H9 (cell line): Measurements from ENCODE around the gene COL5A3. TPM values are rescaled to one million over a fixed set of nuclear protein-coding genes. Genes with fewer than 3 reads are reported as not detected.

ENCODE experiments used
- DNase-seq: peaks from one replicate; pipeline ENCODE4 v3.0.0-alpha.2; 2017
- H2AFZ ChIP-seq: one replicate; pipeline ENCODE4 v1.6.1; 2013; ENCODE audit warnings: mild to moderate bottlenecking, low read length, control low read depth, moderate library complexity
- H2AK5ac ChIP-seq: 2 replicates; pipeline ENCODE4 v1.6.1; 2013; ENCODE audit warnings: low read length, control low read depth, mixed read lengths; ENCODE audit not compliant: insufficient read length
- H2BK120ac ChIP-seq: one replicate; pipeline ENCODE4 v1.6.1; 2013; ENCODE audit warnings: low read depth, mild to moderate bottlenecking, low read length, control low read depth, inconsistent platforms; ENCODE audit not compliant: poor library complexity, severe bottlenecking
- H2BK12ac ChIP-seq: 2 replicates; pipeline ENCODE4 v1.6.1; 2013; ENCODE audit warnings: low read length, control low read depth, mixed read lengths, low read depth; ENCODE audit not compliant: insufficient read length
- H2BK15ac ChIP-seq: 2 replicates; pipeline ENCODE4 v1.6.1; 2013; ENCODE audit warnings: low read depth, low read length, control low read depth
- H2BK20ac ChIP-seq: one replicate; pipeline ENCODE4 v1.6.1; 2013; ENCODE audit warnings: low read depth, mild to moderate bottlenecking, low read length, control low read depth, inconsistent platforms; ENCODE audit not compliant: poor library complexity, severe bottlenecking
- H2BK5ac ChIP-seq: 2 replicates; pipeline ENCODE4 v1.6.1; 2013; ENCODE audit warnings: low read length, control low read depth, mixed read lengths; ENCODE audit not compliant: insufficient read length
- H3K14ac ChIP-seq: 2 replicates; pipeline ENCODE4 v1.6.1; 2013; ENCODE audit warnings: low read length, control low read depth; ENCODE audit not compliant: insufficient read depth
- H3K18ac ChIP-seq: 2 replicates; pipeline ENCODE4 v1.6.1; 2013; ENCODE audit warnings: low read depth, mild to moderate bottlenecking, mixed read lengths, low read length, control low read depth; ENCODE audit not compliant: insufficient read length
- H3K23ac ChIP-seq: 2 replicates; pipeline ENCODE4 v1.6.1; 2013; ENCODE audit warnings: low read length, control low read depth, mixed read lengths, low read depth; ENCODE audit not compliant: insufficient read length
- H3K23me2 ChIP-seq: 2 replicates; pipeline ENCODE4 v1.6.1; 2013; ENCODE audit warnings: low read depth, mild to moderate bottlenecking, mixed read lengths, low read length, control low read depth; ENCODE audit not compliant: insufficient read length, poor library complexity, severe bottlenecking
- H3K27ac ChIP-seq: 2 replicates; pipeline ENCODE4 v1.5.1; 2013; ENCODE audit warnings: low read length, control low read depth, mixed read lengths, low read depth; ENCODE audit not compliant: insufficient read length
- H3K27me3 ChIP-seq: 2 replicates; pipeline ENCODE4 v1.6.1; 2013; ENCODE audit warnings: low read length, control low read depth, inconsistent platforms; ENCODE audit not compliant: insufficient read depth
- H3K4ac ChIP-seq: 2 replicates; pipeline ENCODE4 v1.6.1; 2013; ENCODE audit warnings: low read depth, mild to moderate bottlenecking, control low read depth, inconsistent platforms, low read length, moderate library complexity
- H3K4me1 ChIP-seq: 2 replicates; pipeline ENCODE4 v1.6.1; 2013; ENCODE audit warnings: low read length, control low read depth, inconsistent platforms; ENCODE audit not compliant: insufficient read depth
- H3K4me2 ChIP-seq: 2 replicates; pipeline ENCODE4 v1.6.1; 2013; ENCODE audit warnings: low read length, control low read depth, mixed read lengths; ENCODE audit not compliant: insufficient read length, insufficient read depth
- H3K56ac ChIP-seq: 2 replicates; pipeline ENCODE4 v1.6.1; 2013; ENCODE audit warnings: low read depth, mild to moderate bottlenecking, mixed read lengths, low read length, control low read depth; ENCODE audit not compliant: insufficient read length
- H3K79me1 ChIP-seq: 2 replicates; pipeline ENCODE4 v1.6.1; 2013; ENCODE audit warnings: low read depth, mild to moderate bottlenecking, moderate library complexity, low read length, control low read depth, inconsistent platforms; ENCODE audit not compliant: insufficient read depth, poor library complexity, severe bottlenecking
- H3K79me2 ChIP-seq: 2 replicates; pipeline ENCODE4 v1.6.1; 2013; ENCODE audit warnings: low read length, control low read depth, inconsistent platforms; ENCODE audit not compliant: insufficient read depth
- H3K9ac ChIP-seq: 2 replicates; pipeline ENCODE4 v1.6.1; 2013; ENCODE audit warnings: low read length, control low read depth, mixed read lengths; ENCODE audit not compliant: insufficient read length; ENCODE audit errors: extremely low read depth
- H3K9me3 ChIP-seq: one replicate; pipeline ENCODE4 v1.6.1; 2013; ENCODE audit warnings: low read depth, low read length, inconsistent platforms; ENCODE audit not compliant: control insufficient read depth
- H3T11ph ChIP-seq: one replicate; pipeline ENCODE4 v1.6.1; 2013; ENCODE audit warnings: mild to moderate bottlenecking, low read length, control low read depth, inconsistent platforms
- H4K20me1 ChIP-seq: one replicate; pipeline ENCODE4 v1.6.1; 2013; ENCODE audit not compliant: control insufficient read depth, insufficient read length, insufficient read depth
- H4K5ac ChIP-seq: 2 replicates; pipeline ENCODE4 v1.6.1; 2013; ENCODE audit warnings: low read depth, mild to moderate bottlenecking, mixed read lengths, low read length, control low read depth; ENCODE audit not compliant: insufficient read length
- H4K8ac ChIP-seq: replicated peaks from 2 replicates; pipeline ENCODE4 v1.6.1; 2013; ENCODE audit warnings: low read length, control low read depth, mixed read lengths, low read depth; ENCODE audit not compliant: insufficient read length
- H4K91ac ChIP-seq: 2 replicates; pipeline ENCODE4 v1.6.1; 2013; ENCODE audit warnings: low read depth, mild to moderate bottlenecking, moderate library complexity, mixed read lengths, low read length, control low read depth; ENCODE audit not compliant: insufficient read length
- H3K27ac Mint-ChIP-seq, 3 experiments: 2 replicates in 2 of 3; 3 replicates in 1 of 3; pipeline ENCODE4 v1.8.0; 2020 to 2021; ENCODE audit warnings: mixed read lengths in 3 of 3, mild to moderate bottlenecking in 1 of 3, moderate library complexity in 1 of 3
- H3K27me3 Mint-ChIP-seq: 2 replicates; pipeline ENCODE4 v1.8.0; 2021; ENCODE audit warnings: low read depth, mild to moderate bottlenecking, moderate library complexity, mixed read lengths
- H3K36me3 Mint-ChIP-seq, 3 experiments: 2 replicates in 2 of 3; 3 replicates in 1 of 3; pipeline ENCODE4 v1.8.0; 2020 to 2021; ENCODE audit warnings: low read depth in 3 of 3, mixed read lengths in 3 of 3; ENCODE audit not compliant: insufficient read depth in 1 of 3
- H3K4me1 Mint-ChIP-seq, 2 experiments: 2 replicates each; pipeline ENCODE4 v1.8.0; 2020; ENCODE audit warnings: mixed read lengths in 2 of 2
- H3K4me3 Mint-ChIP-seq, 2 experiments: 2 replicates in 1 of 2; 3 replicates in 1 of 2; pipeline ENCODE4 v1.8.0; 2020 to 2021; ENCODE audit warnings: mild to moderate bottlenecking in 2 of 2, mixed read lengths in 2 of 2, moderate library complexity in 1 of 2
- H3K9me3 Mint-ChIP-seq, 2 experiments: 2 replicates in 1 of 2; 3 replicates in 1 of 2; pipeline ENCODE4 v1.8.0; 2020; ENCODE audit warnings: mild to moderate bottlenecking in 2 of 2, mixed read lengths in 2 of 2, moderate library complexity in 1 of 2
- CTCF ChIP-seq: fragments of 200-600 bp; sonication (generic); conservative IDR thresholded peaks from 3 replicates; pipeline ENCODE4 v1.8.0; 2021; ENCODE audit warnings: antibody characterized with exemption, mild to moderate bottlenecking
- WGBS: extraction: QIAGEN DNeasy Blood & Tissue Kit; methylation state at CpG from one replicate; pipeline ENCODE4 v1.1.7; 2013; ENCODE audit warnings: missing lambda C conversion rate, low lambda C conversion rate, mixed read lengths; ENCODE audit not compliant: insufficient read length; ENCODE audit errors: extremely low coverage; 5-methylcytosine and 5-hydroxymethylcytosine counted together
- total RNA-seq: library from RNA; stranded (reverse); gene quantifications from 2 replicates; pipeline ENCODE4 v1.2.1, GENCODE V29; 2021

The COL5A3 gene
- total RNA-seq, 1 experiment from 2014 or later: 0.72 TPM

GRCh38 chr19:9966448-9966847 is 43.9 kb downstream of the COL5A3 start:
- Histone ChIP-seq H3K18ac (no peak overlapping the region), H3K9ac (no peak overlapping the region), H3K79me1 (no peaks in the 10 kb centered on the region), H3K23ac (no peak overlapping the region), H2BK15ac (no peak overlapping the region), H2BK12ac (no peak overlapping the region), H2BK5ac (no peak overlapping the region), H4K8ac (no peak overlapping the region), H2BK120ac (no peak overlapping the region), H2AK5ac (no peak overlapping the region), H2AFZ (no peak overlapping the region), H3K27ac (no peak overlapping the region), H3K27me3 (peaks cover 2% of the 10 kb centered on the region; the same call in 1 of the 2 replicates), H3K4me1 (no peaks in the 10 kb centered on the region), H3K14ac (no peak overlapping the region), H3K56ac (no peak overlapping the region), H2BK20ac (no peak overlapping the region), H3K9me3 (no peaks in the 10 kb centered on the region), H3T11ph (no peak overlapping the region), H3K4ac (no peak overlapping the region), H3K23me2 (no peaks in the 10 kb centered on the region), H4K5ac (no peak overlapping the region), H3K4me2 (peak overlapping the region; percentile 45), H3K79me2 (no peaks in the 10 kb centered on the region), H4K91ac (no peak overlapping the region), H4K20me1 (no peaks in the 10 kb centered on the region)
- Mint-ChIP-seq H3K4me3 (peak overlapping the region; percentile 42 to 75), H3K27me3 (peaks cover 53% of the 10 kb centered on the region), H3K4me1 (peaks cover 12 to 15% of the 10 kb centered on the region in 2 experiments), H3K27ac (no peak overlapping the region), H3K36me3 (no peaks in the 10 kb centered on the region; a peak in 4 of 7 replicates), H3K9me3 (no peaks in the 10 kb centered on the region)
- no peak for TF ChIP-seq CTCF
- DNase-seq: peak; percentile 84
- WGBS: no CpG with 5 or more reads among the region's 29 CpGs
